HUDEP-2 (cell line): ENCODE data around the gene PPM1N.

ENCODE experiments used
- DNase-seq, 76 experiments: peaks; one replicate each; lab custom pipeline; 2025; ENCODE audit not compliant: unreplicated experiment in 76 of 76; lab: John Stamatoyannopoulos, UW

The PPM1N gene

DNA sequence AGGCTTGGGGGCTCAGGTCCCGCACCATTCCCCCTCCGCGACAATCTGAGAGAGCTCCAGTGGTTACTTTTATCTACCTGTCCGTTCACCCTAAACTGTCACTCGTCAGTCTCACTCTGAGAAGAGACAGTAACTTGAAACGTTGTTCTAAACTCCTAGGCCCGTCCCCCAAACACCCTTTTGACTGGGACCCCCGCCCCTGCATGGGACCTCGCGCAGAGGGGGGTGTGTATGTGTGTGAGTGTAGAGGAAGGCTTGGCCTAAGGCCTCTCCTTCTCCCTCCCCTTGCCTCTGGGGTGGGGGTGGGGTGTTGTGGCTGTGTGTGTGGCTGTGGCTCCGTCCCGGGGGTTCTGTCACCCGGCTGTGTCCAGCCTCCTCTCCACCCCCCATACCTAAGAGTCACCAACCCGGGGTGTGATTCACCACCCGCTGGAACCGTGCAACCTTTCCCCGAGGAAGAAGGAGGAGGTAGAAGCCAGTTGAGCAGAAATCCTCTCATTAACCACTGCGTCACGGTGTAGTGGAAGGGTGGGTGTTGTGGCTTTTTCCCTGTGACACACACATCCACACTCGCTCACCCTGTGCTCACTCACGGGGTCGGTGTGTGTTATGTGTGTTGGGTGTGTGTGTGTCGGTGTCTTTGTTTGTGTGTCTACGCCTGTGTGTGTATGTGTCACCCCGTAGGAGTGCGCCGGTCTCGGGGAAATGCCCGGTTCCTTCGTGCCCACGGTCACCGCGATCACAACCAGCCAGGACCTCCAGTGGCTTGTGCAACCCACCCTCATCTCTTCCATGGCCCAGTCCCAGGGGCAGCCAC, 28.1 kb upstream of the PPM1N start:
- no peak for DNase-seq

DNA sequence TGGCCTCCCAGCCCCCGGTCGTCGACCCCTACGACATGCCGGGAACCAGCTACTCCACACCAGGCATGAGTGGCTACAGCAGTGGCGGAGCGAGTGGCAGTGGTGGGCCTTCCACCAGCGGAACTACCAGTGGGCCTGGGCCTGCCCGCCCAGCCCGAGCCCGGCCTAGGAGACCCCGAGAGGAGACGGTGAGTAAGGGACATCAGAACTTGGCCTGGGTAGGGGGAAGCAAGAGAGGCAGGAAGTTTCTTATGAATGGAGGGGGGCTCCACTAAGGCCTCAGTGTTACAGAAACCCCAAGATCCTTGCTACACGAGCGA, 27.5 kb upstream of the PPM1N start:
- no peak for DNase-seq

DNA sequence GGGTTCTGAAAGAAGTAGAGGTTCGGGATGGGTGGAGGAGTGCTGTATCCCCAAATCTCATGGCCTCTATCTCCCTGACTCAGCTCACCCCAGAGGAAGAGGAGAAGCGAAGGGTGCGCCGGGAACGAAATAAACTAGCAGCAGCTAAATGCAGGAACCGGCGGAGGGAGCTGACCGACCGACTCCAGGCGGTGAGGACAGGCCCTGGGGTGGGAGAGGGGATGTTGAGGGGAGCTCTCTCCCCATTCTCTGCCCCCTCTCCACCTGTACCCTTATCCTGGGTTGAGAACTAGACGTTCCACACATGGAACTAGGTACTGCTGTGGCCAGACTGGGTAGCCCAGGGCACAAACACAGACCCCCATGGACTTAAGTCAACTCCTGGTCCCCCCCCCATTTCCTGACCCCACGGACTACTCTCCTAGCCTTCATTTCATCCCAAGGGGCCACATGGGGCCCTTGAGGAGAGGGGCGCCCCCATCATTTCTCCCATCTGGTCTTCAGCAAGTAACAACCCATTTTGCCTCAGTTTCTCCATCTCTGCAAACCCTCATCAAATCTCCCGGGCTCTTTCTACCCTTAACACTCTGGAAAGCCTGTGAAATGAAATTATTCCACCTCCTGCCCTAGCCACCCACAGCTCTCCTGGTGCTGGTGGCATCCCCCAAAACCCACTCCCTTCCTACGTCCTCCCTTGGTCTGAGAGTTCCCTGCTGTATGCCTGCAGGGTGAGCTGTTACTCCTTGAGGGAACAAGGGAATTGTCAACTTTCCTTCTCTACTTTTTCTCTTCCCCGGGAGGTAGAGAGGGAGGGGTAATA, 26.9 kb upstream of the PPM1N start:
- no peak for DNase-seq

- no peak for DNase-seq
Measured at GRCh38 chr19:45471931-45472562, 26.2 kb upstream of the PPM1N start.

DNA sequence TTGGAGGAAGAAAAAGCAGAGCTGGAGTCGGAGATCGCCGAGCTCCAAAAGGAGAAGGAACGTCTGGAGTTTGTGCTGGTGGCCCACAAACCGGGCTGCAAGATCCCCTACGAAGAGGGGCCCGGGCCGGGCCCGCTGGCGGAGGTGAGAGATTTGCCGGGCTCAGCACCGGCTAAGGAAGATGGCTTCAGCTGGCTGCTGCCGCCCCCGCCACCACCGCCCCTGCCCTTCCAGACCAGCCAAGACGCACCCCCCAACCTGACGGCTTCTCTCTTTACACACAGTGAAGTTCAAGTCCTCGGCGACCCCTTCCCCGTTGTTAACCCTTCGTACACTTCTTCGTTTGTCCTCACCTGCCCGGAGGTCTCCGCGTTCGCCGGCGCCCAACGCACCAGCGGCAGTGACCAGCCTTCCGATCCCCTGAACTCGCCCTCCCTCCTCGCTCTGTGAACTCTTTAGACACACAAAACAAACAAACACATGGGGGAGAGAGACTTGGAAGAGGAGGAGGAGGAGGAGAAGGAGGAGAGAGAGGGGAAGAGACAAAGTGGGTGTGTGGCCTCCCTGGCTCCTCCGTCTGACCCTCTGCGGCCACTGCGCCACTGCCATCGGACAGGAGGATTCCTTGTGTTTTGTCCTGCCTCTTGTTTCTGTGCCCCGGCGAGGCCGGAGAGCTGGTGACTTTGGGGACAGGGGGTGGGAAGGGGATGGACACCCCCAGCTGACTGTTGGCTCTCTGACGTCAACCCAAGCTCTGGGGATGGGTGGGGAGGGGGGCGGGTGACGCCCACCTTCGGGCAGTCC, 25.5 kb upstream of the PPM1N start:
- no peak for DNase-seq

- DNase-seq, result no peak
Measured at GRCh38 chr19:45473367-45473681, 24.9 kb upstream of the PPM1N start.

- DNase-seq, result no peak
Measured at GRCh38 chr19:45473682-45474605, 24.3 kb upstream of the PPM1N start.

- no peak for DNase-seq
Measured at GRCh38 chr19:45474606-45475521, 23.4 kb upstream of the PPM1N start.

- no peak for DNase-seq
Measured at GRCh38 chr19:45475537-45476291, 22.5 kb upstream of the PPM1N start.

GRCh38 chr19:45476304-45476703, 21.9 kb upstream of the PPM1N start:
- no peak for DNase-seq

DNA sequence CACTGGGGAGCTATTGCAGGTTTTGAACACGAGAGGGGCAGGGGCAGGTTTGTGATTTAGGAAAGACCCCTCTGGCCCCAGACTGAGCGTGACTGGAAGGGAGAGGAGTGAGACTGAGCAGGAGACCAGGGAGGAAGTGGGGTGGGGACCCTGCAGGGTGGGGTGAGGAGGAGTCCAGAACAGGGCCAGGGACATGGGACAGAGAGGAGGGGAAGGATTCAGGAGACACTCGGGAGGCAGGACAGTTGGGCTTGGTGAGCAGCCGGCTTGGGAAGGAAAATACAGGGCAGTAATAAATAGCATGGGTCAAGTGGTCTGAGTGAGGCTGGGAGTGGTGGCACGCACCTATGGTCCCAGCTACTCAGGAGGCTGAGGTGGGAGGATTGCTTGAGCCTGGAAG, 21.1 kb upstream of the PPM1N start:
- no peak for DNase-seq

DNA sequence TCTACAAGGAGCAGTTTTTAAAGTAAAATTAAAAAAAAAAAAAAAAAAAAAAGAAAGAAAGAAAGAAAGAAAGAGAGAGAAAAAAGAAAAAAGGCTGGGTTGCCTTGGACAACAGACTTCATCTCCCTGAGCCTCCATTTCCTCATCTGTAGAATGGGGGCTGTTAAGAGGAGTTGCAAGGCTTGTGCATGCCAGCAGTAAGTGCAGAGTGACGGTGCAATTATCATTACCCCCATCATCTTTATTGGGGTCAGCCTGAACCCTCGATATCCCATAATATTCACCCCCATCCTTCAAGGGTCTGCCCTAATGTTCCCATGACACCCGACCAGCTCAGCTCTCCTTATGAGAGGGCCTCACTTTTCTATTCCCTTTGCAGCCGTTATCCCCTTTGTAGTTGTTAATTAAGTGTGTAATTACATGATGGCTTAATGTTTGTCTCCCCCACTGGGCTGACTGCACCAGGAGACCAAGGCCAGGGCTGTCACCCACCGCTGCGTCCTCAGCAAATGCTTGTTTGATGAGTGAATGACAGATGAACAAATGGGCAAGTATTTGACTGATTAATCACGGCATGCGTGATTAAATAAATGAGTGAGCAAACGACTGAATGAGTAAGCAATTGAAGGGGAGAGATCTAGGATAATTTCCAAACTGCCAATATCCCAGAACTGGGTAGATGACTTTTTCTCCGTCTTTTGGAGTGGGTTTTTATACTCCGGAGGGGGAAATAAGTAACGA, 20.4 kb upstream of the PPM1N start:
- no peak for DNase-seq

DNA sequence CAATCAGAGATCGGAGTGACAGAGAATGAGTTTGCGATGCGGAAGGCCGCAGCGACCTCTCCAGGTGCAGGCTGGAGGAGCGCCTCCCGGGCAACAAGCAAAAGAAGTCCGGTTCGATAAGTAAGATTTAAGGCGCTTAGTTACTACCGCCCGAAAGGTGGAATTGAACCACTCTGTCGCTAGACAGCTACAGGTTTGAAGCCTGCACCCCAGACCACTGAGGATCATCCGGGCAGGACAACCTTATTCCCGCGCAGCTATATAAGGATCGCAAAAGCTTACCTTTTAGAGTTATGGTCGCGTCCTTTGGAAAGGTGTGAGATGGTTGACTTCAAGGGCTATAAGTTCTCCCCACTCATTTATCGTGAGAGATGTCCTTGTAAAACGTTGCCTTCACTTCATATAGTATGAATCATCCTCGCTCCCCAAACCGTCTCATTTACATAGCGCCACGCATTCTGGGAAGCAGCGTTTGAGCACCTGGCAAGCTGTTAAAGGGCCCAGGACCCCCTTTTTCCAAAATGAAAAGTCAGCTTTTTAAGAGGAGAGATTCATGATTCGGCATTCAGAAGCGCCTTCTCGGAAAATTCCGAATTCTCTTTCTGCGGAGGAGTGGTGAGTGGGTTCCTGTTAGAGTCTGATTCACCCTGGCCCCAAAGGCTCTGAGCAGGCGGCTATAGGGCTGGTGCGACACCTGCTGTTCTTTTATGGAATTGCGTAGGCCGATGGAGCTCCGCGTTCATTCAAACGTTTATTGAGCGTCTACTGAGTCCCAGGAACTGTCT, 19.6 kb upstream of the PPM1N start:
- peak in 75 of 76 experiments; percentile 76 to 97 (median 88) for DNase-seq

GRCh38 chr19:45483033-45483432, 15.2 kb upstream of the PPM1N start:
- DNase-seq, result no peak

- no peak for DNase-seq
Measured at GRCh38 chr19:45484273-45484945, 13.8 kb upstream of the PPM1N start.
